ENCODE data around the gene NAPEPLD.
A peak's percentile ranks its signal among the peaks of the same experiment; 100 is the strongest.
"Not testable (repeated sequence)": the region's sequence is repeated elsewhere in the genome, so short reads cannot be mapped to it uniquely, and the experiment has no call there.

Gene NAPEPLD

DNA sequence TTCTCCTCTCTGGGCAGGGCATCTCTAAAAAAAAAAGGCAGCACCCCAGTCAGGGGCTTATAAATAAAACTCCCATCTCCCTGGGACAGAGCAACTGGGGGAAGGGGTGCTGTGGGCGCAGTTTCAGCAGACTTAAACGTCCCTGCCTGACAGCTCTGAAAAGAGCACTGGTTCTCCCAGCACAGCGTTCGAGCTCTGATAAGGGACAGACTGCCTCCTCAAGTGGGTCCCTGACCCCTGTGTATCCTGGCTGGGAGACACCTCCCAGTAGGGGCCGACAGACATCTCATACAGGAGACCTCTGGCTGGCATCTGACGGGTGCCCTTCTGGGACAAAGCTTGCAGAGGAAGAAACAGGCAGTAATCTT, 42.2 kb downstream of the NAPEPLD start:
- DNase-seq (ENCODE audit: low spot score): not testable (repeated sequence)

DNA sequence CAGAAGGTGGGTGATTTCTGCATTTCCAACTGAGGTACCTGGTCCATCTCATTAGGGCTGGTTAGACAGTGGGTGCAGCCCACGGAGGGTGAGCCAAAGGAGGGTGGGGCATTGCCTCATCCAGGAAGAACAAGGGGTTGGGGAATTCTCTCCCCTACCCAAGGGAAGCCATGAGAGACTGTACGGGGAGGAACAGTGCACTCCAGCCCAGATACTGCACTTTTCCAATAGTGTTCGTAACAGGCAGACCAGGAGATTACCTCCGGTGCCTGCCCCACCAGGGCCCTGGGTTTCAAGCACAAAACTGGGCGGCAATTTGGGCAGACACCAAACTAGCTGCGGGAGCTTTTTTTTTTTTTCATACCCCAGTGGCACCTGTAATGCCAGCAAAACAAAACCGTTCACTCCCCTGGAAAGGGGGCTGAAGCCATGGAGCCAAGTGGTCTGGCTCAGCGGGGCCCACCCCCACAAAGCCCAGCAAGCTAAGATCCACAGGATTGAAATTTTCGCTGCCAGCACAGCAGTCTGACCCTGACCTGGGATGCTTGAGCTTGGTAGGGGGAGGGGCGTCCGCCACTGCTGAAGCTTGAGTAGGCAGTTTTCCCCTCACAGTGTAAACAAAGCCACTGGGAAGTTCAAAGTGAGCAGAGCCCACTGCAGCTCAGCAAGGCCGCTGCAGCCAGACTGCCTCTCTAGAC, 42.7 kb downstream of the NAPEPLD start:
- no peak for DNase-seq (ENCODE audit: low spot score)

DNA sequence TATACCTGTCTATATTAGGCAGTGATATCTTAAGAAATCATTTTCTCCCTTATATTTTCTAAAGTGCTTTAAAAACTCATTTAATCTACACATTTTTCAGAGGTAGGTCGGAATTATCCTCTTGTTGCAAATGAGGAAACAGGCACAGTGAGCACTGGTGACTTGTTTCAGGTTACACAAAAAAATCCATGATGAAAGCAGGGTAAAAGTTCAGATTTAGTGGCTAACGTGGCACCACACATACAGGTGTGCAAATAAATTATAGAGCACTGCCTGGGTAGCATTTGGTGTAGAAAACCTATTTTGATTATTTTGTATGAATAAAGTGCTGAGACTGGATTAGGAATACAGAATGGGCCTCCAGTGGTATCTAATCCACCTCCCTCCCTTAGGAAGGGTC, 47.4 kb downstream of the NAPEPLD start:
- DNase-seq (ENCODE audit: low spot score): no peak

DNA sequence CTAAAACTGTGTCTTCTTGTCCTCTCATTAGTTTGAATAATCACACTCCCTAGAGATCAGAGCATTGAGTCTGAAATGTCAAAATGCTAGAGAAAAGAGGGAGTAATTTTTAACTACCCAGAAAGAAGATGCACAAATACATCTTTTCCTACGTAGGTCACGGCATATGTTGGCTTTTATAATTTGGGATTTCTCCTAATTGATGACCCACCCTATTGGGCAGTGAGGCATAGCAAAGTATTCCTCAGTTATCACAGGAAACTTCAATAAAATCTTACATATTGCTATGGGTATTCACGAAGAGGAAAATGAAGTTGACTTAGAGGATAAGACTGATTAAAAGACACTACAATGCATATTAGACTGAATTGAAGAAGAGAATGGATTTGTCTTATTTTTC, 48.6 kb downstream of the NAPEPLD start:
- no peak for DNase-seq (ENCODE audit: low spot score)

DNA sequence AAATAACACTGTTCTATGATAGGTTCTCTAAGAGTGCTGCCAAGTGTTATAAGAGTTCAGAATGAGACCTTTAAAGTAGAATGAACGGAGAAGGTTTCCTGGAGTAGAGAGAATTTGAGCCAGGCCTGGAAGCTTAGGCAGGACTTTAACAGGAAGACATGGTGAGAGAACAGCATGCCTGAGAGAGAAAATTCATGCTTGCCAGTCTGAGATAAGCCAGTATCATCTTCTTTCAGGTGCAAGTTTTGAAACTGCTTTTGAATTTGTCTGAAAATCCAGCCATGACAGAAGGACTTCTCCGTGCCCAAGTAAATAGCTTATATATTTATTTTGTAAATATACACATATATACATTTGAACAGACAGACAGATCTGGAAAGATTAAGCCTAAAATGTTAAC, 51.9 kb downstream of the NAPEPLD start:
- DNase-seq (ENCODE audit: low spot score): no peak

DNA sequence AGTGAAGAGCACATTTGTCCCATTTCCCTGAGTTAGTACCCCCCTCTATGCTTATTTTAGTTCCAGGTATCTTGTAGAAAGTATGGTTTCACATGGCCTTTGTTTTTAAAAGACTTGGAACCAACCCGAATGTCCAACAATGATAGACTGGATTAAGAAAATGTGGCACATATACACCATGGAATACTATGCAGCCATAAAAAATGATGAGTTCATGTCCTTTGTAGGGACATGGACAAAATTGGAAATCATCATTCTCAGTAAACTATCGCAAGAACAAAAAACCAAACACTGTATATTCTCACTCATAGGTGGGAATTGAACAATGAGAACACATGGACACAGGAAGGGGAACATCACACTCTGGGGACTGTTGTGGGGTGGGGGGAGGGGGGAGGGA, 53.3 kb downstream of the NAPEPLD start:
- not testable (repeated sequence) for DNase-seq (ENCODE audit: low spot score)

DNA sequence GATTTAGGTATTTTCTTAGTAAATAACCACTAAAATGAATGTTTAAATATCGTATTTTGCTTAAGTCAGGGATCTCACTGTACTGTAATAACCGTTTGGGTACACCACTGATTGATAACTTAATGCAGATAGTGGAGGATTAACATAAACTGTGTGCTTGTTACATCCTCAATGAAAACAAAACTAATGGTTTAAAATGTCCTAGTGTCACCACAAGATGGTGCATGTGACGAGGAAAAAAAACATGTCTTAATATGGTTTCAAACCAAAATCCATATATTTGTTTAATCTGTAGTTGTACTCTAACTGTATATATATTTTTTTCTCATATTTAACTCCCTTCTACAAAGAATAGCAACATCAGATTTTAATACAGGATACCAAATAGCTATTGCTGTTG, 54.8 kb downstream of the NAPEPLD start:
- no peak for DNase-seq (ENCODE audit: low spot score)

DNA sequence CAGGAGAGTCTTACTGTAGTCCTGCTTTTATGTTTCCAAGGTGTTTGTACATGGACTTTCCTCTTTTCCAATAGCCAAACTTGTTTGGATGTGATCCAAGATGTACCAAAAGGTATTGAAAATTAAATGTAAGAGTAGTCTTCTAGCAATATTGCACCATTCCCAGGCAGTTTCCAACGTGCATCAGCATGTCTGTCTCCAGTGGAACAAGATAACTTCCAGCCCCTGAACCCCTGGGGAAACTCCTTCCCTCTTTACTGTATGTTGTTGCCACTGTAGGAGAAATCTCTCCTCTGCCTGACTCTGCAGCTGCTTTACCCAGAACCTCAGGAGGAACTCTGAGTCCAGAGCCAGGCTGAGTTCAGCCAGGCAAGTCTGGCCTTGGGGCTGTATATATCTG, 55.5 kb downstream of the NAPEPLD start:
- no peak for DNase-seq (ENCODE audit: low spot score)

DNA sequence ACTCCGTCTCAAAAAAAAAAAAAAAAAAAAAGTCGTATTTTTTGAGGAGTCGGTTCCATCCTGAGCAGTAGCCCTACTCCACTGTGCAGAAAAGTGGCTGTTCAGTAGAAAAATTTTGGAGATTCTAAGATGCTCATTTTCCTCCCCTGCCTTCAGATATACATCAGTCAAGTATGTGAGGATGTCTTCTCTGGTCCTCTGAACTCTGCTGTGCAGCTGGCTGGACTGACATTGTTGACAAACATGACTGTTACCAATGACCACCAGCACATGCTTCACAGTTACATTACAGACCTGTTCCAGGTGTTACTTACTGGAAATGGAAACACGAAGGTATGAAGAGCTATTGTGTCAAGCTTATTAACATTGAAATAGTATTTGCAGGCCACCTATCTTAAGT, 56.6 kb downstream of the NAPEPLD start:
- DNase-seq (ENCODE audit: low spot score): not testable (repeated sequence)

DNA sequence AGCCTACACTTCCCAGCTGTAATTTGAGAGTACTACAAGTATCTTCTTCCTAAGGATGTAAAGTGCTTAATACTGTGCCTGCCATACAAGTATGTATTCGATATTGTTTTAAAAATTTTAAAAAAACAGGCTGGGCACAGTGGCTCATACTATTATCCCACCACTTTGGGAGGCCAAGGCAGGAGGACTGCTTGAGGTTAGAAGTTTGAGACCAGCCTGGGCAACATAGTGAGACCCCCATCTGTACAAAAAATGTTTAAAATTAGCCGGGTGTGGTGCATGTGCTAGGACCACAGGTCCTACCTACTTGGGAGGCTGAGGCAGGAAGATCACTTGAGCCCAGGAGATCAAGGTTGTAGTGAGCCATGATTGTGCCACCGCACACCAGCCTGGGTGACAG, 65.7 kb downstream of the NAPEPLD start:
- no peak for DNase-seq (ENCODE audit: low spot score)

DNA sequence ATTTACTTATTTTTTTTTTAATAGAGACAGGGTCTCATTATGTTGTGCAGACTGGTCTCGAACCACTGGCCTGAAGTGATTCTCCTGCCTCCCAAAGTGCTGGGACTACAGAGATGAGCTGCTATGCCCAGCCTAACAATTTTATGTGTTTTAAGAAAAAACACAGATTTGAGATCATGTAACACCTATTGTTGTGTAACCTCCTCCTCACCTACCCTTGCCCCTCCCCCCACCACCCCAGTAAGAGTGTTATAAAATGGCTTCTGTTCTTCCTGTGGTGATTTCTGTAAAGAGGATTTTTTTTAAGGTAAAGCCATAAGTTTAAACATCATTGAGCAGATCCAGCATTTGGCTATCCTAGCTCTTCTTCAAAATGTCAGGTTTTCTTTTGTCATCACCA, 66.4 kb downstream of the NAPEPLD start:
- DNase-seq (ENCODE audit: low spot score): no peak

DNA sequence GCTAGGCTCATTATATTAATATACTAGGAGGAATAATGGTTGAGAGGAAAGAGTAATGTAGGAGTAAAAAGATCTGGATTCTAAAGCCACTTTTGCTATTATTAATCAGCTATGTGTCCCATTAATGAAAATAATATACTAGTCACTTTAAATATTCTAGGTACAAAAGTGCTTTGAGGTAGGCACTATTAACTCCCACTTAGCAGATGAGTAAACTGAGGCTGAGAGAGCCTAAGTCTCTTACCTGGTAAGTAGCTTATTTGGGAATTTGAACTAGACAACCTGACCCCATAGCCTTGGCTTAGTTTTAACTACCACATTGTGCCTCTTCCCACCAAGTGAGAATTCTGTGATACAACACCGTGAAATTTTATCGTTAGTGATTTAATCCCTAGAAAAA, 68.0 kb downstream of the NAPEPLD start:
- DNase-seq (ENCODE audit: low spot score): no peak

DNA sequence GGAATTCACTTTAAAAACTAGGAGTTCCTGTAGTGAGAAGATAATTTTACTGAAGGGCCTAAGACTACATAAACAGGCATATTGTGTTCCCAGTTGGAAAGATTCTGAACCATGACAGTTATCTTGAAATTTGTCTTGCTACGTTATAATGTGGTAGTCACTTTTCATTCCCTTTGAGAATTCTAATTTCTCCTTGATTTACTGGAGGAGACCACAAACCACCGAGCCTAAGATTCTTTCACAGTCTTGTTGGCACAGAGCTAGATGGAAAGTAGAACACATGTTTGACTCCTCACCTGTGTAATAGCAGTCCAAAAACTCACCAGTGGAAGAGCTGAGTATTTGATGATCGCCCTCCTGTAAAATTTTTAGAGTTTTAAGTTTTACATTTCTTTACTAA, 69.1 kb downstream of the NAPEPLD start:
- no peak for DNase-seq (ENCODE audit: low spot score)

DNA sequence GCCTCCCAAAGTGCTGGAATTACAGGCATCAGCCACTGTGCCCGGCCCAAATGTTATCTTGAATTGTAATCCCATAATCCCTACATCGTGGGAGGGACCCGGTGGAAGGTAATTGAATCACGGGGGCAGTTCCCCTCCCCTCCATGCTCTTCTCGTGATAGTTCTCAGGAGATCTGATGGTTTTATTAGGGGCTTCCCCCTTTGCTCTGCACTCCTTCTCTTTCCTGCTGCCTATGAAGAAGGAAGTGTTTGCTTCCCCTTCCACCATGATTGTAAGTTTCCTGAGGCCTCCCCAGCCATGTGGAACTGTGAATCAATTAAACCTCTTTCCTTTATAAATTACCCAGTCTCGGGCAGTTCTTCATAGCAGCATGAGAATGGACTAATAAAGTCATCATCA, 70.7 kb downstream of the NAPEPLD start:
- not testable (repeated sequence) for DNase-seq (ENCODE audit: low spot score)

DNA sequence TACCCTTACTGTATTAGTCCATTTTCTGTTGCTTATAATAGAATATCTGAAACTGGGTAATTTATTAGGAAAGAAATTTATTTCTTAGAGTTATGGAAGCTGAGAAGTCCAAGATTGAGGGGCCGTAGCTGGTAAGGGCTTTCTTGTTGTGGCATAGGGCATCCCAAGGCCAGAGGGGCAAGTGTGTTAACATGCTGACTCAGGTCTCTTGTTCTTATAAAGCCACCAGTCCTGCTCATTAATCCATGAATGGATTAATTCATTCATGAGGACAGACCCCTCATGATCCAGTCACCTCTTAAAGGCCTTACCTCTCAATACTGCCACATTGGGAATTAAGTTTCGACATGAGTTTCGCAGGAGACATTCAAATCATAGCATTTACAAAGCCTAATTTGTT, 71.6 kb downstream of the NAPEPLD start:
- no peak for DNase-seq (ENCODE audit: low spot score)

DNA sequence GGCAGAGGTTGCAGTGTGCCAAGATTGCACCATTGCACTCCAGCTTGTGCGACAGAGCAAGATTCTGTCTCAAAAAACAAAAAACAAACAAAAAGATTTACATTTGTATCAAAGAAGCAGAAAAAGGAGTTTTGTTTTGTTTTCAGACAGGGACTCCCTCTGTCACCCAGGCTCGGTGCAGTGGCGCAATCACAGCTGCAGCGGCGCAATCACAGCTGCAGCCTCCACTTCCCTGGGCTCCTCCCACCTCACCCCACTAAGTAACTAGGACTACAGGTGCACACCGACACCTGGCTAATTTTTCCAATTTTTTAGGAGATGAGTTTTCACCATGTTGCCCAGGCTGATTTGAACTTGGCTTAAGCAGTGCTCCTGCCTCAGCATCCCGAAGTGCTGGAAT, 72.1 kb downstream of the NAPEPLD start:
- no peak for DNase-seq (ENCODE audit: low spot score)

DNA sequence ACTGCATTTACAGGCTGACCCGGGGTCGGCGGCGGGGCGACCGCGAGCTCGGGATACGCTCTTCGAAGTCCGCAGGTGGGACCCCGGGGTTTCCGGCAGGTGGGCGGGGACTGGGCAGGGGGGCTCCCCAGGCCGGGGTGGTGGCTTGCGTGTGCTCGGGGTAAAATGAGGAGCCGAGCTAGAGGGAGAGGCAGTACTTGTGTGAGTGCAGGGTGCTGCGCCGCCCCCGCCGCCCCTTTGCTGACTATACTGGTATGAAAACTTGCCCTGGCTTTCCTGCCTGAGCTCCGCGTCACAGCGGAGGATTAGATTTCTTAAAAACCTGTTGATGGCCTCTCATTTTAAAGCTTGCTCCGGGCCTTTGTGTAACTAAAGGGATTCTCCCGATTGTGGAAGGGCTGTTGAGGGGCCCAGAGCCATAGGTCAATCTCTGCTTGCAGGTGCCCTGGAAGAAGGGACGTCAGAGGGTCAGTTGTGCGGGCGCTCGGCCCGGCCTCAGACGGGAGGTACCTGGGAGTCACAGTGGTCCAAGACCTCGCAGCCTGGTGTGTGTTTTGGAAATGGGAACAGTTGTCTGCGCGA, 73.5 kb downstream of the NAPEPLD start:
- DNase-seq (ENCODE audit: low spot score): peak; percentile 86

DNA sequence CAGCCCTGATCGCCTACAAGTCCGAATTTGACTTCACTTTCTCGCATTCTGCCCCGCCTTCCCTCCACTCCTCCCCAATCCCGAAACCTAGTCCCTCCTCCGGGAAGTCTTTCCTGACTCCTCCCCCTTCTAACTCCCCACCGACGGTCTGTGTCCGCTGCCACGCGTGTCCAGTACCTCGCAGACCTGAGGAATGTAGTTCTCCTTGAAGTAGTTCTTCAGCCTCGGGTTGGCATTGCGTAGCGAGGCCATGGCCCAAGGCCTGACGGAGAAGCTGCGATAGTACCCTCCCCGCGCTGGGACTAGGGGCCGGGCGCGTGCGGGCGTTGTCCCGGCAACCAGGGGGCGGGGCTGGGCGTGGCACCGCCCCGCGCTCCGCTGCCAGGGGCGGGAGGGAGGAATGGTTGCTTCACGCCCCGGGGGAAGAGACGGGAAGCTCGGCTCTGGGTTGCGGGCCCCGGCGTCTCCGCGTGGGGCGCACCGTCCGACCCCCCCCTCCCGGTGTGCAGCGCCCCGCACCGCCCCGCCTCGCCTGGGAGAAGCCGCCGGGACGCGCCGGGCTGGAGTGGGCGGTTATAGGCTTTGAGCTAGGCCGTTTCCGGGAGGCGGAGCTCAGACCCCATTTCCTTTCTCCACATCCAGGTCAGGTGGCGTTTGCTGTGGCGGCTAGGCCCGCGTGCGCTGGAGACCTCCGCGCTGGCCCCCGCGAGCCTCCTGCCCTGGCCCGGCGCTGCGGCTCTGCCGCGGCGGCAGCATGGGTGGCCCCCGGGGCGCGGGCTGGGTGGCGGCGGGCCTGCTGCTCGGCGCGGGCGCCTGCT, 74.2 kb downstream of the NAPEPLD start, which contains the start of the genes ARMC10 and FBXL13:
TSS of gene ARMC10 (plus strand) at position 622 of the 818 bp plus-strand sequence. CDS start at position 755, 133 bp downstream.
TSS of gene FBXL13 (minus strand) at position 278 of the 818 bp plus-strand sequence.
- peak; percentile 94 for DNase-seq (ENCODE audit: low spot score)

DNA sequence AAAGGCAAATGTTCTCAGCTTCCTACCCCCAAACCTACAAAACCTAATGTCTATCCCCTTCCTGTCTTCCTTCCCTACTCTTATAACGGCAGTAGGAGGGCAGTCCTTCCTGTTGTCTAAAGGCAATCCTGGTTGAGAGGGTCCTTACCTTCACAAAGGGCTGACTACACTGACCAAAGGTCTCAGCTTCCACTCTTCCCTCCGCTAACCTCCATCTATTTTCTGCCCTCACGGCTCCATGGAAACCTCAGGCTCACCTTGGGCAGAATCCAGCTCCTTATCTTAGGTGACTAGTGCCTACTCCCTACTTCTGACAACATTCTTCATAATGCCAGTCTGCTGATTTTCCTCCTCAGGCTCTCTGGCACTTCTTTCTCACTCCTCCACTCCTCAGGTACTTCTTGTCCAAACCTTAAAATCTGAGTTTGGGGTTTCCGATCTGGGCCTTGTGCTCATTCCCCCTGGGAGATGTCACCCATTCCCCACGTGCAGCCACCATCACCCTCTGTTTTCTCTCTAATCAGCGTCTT, 74.8 kb downstream of the NAPEPLD start:
- peak; percentile 49 for DNase-seq (ENCODE audit: low spot score)

DNA sequence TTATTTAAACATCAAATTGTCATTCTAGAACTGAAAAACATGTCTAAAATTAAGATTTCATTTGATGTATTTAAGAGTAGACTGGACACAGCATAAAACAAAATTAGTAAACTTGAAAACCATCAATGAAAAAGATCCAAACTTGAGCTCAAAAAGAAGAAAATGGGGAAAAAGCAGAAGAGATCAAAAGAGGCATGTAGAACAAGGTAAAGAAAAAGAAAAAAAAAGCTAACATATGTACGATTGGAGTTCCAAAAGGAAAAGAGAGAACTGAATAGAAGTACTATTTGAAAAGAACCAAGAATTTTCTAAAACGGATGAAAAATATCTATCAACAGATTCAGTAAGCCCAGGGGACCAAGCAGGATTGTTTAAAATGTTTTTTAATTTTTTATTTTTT, 77.9 kb downstream of the NAPEPLD start:
- DNase-seq (ENCODE audit: low spot score): no peak

DNA sequence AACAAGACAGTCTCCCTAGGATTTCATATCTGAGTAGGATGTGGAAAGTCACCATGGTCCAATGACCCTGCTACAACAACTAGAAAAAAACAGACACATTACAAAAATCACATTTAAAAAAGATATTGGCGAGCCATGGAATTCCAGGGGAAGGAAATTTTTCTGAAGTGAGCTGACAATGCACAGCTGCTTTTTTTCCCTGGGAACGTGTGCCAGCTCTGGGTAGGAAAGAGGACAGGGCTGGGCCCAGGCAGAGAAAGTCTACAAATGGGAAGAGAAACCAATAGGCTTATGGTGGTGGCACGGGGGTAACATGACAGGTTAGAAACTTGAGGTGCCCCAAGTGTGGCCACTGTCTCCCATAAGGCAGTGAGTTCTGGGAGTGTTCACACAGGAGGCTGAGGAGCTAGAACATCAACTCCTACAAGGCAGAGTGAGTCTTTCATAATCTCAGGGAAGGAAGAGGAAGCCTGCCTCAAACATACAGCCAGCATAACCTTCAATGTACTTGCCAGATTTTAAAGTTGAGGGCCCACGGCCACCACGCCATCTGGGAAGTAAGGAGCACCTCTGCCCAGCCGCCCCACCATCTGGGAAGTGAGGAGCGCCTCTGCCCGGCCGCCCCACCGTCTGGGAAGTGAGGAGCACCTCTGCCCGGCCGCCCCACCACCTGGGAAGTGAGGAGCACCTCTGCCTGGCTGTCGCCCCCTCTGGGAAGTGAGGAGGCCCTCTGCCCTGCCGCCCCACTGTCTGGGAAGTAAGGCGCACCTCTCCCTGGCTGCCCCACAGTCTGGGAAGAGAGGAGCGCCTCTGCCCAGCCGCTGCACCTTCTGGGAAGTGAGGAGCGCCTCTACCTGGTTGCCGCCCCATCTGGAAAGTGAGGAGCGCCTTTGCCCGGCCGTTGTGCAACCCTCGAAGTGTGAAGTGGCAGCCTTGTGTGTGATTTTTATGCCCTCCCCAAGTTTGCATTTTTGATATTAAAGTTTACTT, 80.2 kb downstream of the NAPEPLD start:
- no peak for DNase-seq (ENCODE audit: low spot score)

DNA sequence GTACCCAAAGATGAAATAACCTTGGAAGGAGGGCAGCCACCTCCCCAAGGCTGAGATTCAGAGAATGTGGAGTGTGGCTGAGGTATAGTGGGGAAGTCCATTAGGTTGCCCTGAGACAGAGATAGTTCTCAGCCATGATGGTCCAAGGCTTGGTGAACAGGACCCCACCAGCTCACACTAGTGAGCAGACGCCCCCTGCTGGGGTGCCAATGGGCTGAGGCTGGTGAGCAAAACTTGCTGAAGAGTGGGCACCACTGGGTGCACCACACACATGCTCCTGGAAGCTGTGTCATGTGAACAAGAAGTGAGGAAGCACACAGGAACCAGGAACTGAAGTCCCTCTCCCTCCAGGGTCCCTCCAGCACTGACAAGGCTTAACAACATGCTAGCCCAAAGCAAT, 83.2 kb downstream of the NAPEPLD start:
- peak; percentile 46 for DNase-seq (ENCODE audit: low spot score)

Measured in RKO (cell line).